ENCODE measurements around the gene RAI1.

RAI1 gene

GRCh38 chr17:17682737-17683680 is 1.8 kb downstream of the RAI1 start (continued):
- TF ChIP-seq ZSCAN5A (tag by site-specific recombination; IDR thresholded peaks at IDR 0.05) (0 out of 2 replicates have a peak, but pooled peaks have one; percentile 14), ZNF76 (tag by site-specific recombination; IDR thresholded peaks at IDR 0.05; ENCODE audit: borderline replicate concordance, low read depth) (peak; percentile 52; the same call in 1 of the 2 replicates), GFI1B (tag by site-specific recombination; IDR thresholded peaks at IDR 0.05) (no peak), ZNF311 (tag by site-specific recombination; IDR thresholded peaks at IDR 0.05; ENCODE audit: borderline replicate concordance) (no peak), ZNF776 (tag by site-specific recombination; IDR thresholded peaks at IDR 0.05; ENCODE audit: borderline replicate concordance) (no peak), ZNF600 (tag by site-specific recombination; IDR thresholded peaks at IDR 0.05) (no peak; the same call in 1 of the 2 replicates), ZNF391 (tag by site-specific recombination; IDR thresholded peaks at IDR 0.05; ENCODE audit: borderline replicate concordance, low read depth) (no peak), ZNF660 (tag by site-specific recombination; IDR thresholded peaks at IDR 0.05) (no peak; the same call in 1 of the 2 replicates), ZBTB11 (tag by site-specific recombination; conservative IDR thresholded peaks at IDR 0.05; ENCODE audit: low read depth) (no peak; the same call in none of the 2 replicates), ZNF513 (tag by site-specific recombination; IDR thresholded peaks at IDR 0.05) (no peak), ZNF26 (tag by site-specific recombination; IDR thresholded peaks at IDR 0.05) (no peak), ZNF777 (tag by site-specific recombination; IDR thresholded peaks at IDR 0.05; ENCODE audit: borderline replicate concordance) (no peak), ZNF211 (tag by site-specific recombination; IDR thresholded peaks at IDR 0.05; ENCODE audit: low read depth) (no peak), ZNF621 (tag by site-specific recombination; IDR thresholded peaks at IDR 0.05) (no peak), ZNF707 (tag by site-specific recombination; IDR thresholded peaks at IDR 0.05) (no peak), IKZF3 (tag by site-specific recombination; IDR thresholded peaks at IDR 0.05) (no peak), ZNF114 (tag by site-specific recombination; IDR thresholded peaks at IDR 0.05) (no peak), HIC1 (tag by site-specific recombination; IDR thresholded peaks at IDR 0.05) (no peak), ZNF585B (tag by site-specific recombination; IDR thresholded peaks at IDR 0.05) (no peak), ZNF19 (tag by site-specific recombination; IDR thresholded peaks at IDR 0.05; ENCODE audit: low read depth) (no peak), MEIS1 (CRISPR knock-in tag; IDR thresholded peaks at IDR 0.05; ENCODE audit: borderline replicate concordance) (no peak; the same call in 1 of the 2 replicates), ZSCAN18 (tag by site-specific recombination; IDR thresholded peaks at IDR 0.05) (no peak), ZNF146 (tag by site-specific recombination; IDR thresholded peaks at IDR 0.05) (no peak), ZNF341 (tag by site-specific recombination; IDR thresholded peaks at IDR 0.05; ENCODE audit: low read depth) (peak; percentile 97), KLF10 (tag by site-specific recombination; IDR thresholded peaks at IDR 0.05) (peak; percentile 97), ZSCAN30 (tag by site-specific recombination; IDR thresholded peaks at IDR 0.05) (no peak)

Data from HEK293 (cell line).